ENCODE data around the gene RIIAD1. TPM values are rescaled to one million over a fixed set of nuclear protein-coding genes. Genes with fewer than 3 reads are reported as not detected.

Gene RIIAD1
- total RNA-seq, 1 experiment from 2014 or later: not detected

DNA sequence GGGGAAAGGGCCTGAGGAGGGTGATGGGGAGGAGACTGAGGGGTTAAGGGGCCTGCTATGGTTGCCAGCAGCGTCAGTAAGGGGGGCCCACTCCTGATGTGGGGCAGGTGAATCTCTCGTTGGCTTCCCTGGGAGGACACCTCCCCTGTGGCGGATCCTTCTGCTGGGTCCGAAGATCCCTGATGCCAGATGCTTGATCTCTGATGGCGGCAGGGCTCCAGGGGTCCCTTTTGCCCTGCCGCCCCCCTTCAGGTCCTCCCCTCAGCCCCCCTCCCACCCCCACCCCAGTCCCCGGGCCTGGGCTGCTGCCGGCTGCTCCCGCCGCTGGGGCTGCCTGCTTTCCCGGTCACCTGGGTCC, 4.9 kb upstream of the RIIAD1 start:
- Histone ChIP-seq H3K79me2 (ENCODE audit: low read depth) (no peaks in the 10 kb centered on the region), H3K27me3 (ENCODE audit: insufficient read depth, low read depth) (peaks cover 60% of the 10 kb centered on the region), H3F3A (ENCODE audit: insufficient read depth, low read depth) (no peaks in the 10 kb centered on the region), H3K4me2 (no peak overlapping the region), H3K36me3 (ENCODE audit: low read depth) (no peaks in the 10 kb centered on the region), H3K27ac (no peak overlapping the region), H3K4me3 (no peak overlapping the region), H3K4me1 (replicated peaks; ENCODE audit: insufficient read depth) (no peaks in the 10 kb centered on the region), H3K9me3 (ENCODE audit: insufficient read depth, low read depth) (no peaks in the 10 kb centered on the region), H3K9me2 (ENCODE audit: insufficient read depth) (no peaks in the 10 kb centered on the region), H2AFZ (no peak overlapping the region), H4K20me1 (ENCODE audit: insufficient read depth) (no peaks in the 10 kb centered on the region)
- no peak for DNase-seq
- no TSS peak for BruUV-seq (replicated peaks)
- intact Hi-C loops (cut with micrococcal nuclease; ENCODE audit: unreplicated experiment): no loop called here
- ChIA-PET POLR2A (ENCODE audit: unreplicated experiment) (no interaction called here), CTCF (no interaction called here)
- TF ChIP-seq EZH2 (IDR thresholded peaks at IDR 0.05; ENCODE audit: low read depth): no peak
- TF ChIP-seq, protein P1, sequence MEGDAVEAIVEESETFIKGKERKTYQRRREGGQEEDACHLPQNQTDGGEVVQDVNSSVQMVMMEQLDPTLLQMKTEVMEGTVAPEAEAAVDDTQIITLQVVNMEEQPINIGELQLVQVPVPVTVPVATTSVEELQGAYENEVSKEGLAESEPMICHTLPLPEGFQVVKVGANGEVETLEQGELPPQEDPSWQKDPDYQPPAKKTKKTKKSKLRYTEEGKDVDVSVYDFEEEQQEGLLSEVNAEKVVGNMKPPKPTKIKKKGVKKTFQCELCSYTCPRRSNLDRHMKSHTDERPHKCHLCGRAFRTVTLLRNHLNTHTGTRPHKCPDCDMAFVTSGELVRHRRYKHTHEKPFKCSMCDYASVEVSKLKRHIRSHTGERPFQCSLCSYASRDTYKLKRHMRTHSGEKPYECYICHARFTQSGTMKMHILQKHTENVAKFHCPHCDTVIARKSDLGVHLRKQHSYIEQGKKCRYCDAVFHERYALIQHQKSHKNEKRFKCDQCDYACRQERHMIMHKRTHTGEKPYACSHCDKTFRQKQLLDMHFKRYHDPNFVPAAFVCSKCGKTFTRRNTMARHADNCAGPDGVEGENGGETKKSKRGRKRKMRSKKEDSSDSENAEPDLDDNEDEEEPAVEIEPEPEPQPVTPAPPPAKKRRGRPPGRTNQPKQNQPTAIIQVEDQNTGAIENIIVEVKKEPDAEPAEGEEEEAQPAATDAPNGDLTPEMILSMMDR (conservative IDR thresholded peaks at IDR 0.05): no peak

DNA sequence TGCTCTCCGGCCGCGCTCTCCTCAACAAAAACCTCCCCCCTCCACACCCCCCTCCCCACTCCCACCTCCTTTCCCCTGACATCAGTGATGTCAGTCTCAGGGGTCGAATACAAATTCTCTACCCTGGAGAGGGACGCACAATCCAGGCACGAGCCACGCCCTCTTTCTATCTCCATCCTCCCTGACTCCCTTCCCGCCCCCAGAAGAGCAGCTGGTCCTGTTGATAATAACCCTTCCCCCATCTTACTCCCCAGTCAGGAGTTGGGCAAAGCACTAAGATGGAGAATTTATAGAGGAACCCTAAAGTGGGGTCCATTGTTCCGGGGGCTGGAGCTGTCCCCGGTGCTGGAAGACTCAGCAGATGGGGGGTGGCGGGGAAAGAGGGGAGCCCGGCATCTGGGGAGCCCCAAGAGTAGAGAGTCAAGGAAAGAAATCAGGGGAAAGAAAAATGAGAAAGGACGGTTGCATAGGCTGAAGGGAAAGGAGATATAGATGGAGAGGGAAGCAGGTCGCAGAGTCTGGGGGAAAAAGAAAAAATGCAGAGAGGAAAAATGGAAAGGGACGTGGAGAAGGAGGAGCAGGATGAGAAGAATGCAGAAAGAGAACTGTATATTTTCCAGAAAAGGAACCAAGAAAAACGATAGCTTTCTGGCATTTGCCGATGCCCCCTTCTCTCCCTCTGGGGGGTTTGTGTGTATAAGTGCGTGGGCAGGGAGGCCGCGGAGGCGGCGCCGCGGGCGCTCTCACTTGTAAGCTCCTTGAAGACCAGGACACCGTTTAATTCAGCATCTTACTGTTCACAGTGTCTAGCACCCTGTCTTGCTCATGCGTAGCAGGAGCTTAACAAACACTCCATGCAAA, 4.3 kb upstream of the RIIAD1 start, which contains the start of gene CELF3:
Gene CELF3 (minus strand): TSS at position 33 of the 861 bp plus-strand sequence. CDS start 783 bp downstream, outside the sequence.
- CTCF ChIA-PET: no interaction called here
- H3K27ac ChIP-seq: no peak within 1 kb of the TSS
- no peak for TF ChIP-seq EZH2 (IDR thresholded peaks at IDR 0.05; ENCODE audit: low read depth)
- TF ChIP-seq, protein P1 (conservative IDR thresholded peaks at IDR 0.05): no peak
- H2AFZ ChIP-seq: no peak within 1 kb of the TSS
- no peaks in the 10 kb centered on the region for H3F3A ChIP-seq (ENCODE audit: insufficient read depth, low read depth)
- POLR2A ChIA-PET (ENCODE audit: unreplicated experiment): no interaction called here
- no peaks in the 10 kb centered on the region for H3K79me2 ChIP-seq (ENCODE audit: low read depth)
- H3K9me3 ChIP-seq (ENCODE audit: insufficient read depth, low read depth): no peaks in the 10 kb centered on the region
- no peaks in the 10 kb centered on the region for H3K36me3 ChIP-seq (ENCODE audit: low read depth)
- H3K27me3 ChIP-seq (ENCODE audit: insufficient read depth, low read depth): peaks cover 58% of the 10 kb centered on the region
- H3K4me3 ChIP-seq: no peak within 1 kb of the TSS
- intact Hi-C loops (cut with micrococcal nuclease; ENCODE audit: unreplicated experiment): no loop called here
- H3K9me2 ChIP-seq (ENCODE audit: insufficient read depth): no peaks in the 10 kb centered on the region
- no TSS peak for BruUV-seq (replicated peaks)
- DNase-seq: no peak
- no peak within 1 kb of the TSS for H3K4me2 ChIP-seq
- no peaks in the 10 kb centered on the region for H4K20me1 ChIP-seq (ENCODE audit: insufficient read depth)
- H3K4me1 ChIP-seq (replicated peaks; ENCODE audit: insufficient read depth): no peaks in the 10 kb centered on the region

DNA sequence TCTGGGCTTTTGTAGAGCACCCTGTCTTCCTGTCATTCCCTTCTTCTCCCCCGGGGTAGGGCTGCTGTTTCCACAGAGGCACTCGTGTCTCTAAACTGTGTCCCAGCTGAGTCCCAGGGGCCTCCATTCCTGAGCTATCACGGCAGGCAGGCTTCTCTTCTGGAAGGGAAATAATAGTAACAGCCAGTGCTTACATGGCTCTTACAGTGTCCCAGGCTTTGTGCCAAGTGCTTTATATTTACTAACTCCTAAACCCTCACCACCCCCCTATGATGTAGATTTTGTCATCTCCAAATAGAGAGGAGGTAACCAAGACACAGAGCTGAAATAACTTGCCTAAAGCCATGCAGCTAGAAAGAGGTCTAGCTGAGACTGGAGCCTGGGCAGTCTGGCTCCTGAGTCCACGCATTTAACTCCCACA, 3.3 kb upstream of the RIIAD1 start:
- Histone ChIP-seq H3K27me3 (ENCODE audit: insufficient read depth, low read depth) (peaks cover 57% of the 10 kb centered on the region), H3F3A (ENCODE audit: insufficient read depth, low read depth) (no peaks in the 10 kb centered on the region), H3K9me3 (ENCODE audit: insufficient read depth, low read depth) (no peaks in the 10 kb centered on the region), H4K20me1 (ENCODE audit: insufficient read depth) (no peaks in the 10 kb centered on the region), H3K36me3 (ENCODE audit: low read depth) (no peaks in the 10 kb centered on the region), H3K4me1 (replicated peaks; ENCODE audit: insufficient read depth) (no peaks in the 10 kb centered on the region), H3K4me2 (no peak overlapping the region), H2AFZ (no peak overlapping the region), H3K27ac (no peak overlapping the region), H3K79me2 (ENCODE audit: low read depth) (no peaks in the 10 kb centered on the region), H3K9me2 (ENCODE audit: insufficient read depth) (no peaks in the 10 kb centered on the region), H3K4me3 (no peak overlapping the region)
- intact Hi-C loops (cut with micrococcal nuclease; ENCODE audit: unreplicated experiment): no loop called here
- ChIA-PET CTCF (no interaction called here), POLR2A (ENCODE audit: unreplicated experiment) (interaction anchor here (0.6 kb wide), 1 partner anchor 275 kb away, joined by 3 read pairs; no protein-coding TSS in a partner anchor)
- BruUV-seq (replicated peaks): no TSS peak
- DNase-seq: no peak
- TF ChIP-seq EZH2 (IDR thresholded peaks at IDR 0.05; ENCODE audit: low read depth): no peak

All from PC-9 (cell line).